ENCODE data around the gene NUBP2. TPM values are rescaled to one million over a fixed set of nuclear protein-coding genes. Genes with fewer than 3 reads are reported as not detected.

The NUBP2 gene
- polyA plus RNA-seq, 2 of the 4 experiments (the other 2 are of a cell fraction) = 24.7 to 65.3 TPM

GRCh38 chr16:1812732-1813163 is 30.0 kb downstream of the NUBP2 start:
- DNase-seq (ENCODE audit: low read depth in 1 of 2, low spot score in 1 of 2) (peak; percentile 66 to 80), FAIRE-seq (no peak), ATAC-seq (peak; percentile 94 to 96)
- TF ChIP-seq, protein P1, sequence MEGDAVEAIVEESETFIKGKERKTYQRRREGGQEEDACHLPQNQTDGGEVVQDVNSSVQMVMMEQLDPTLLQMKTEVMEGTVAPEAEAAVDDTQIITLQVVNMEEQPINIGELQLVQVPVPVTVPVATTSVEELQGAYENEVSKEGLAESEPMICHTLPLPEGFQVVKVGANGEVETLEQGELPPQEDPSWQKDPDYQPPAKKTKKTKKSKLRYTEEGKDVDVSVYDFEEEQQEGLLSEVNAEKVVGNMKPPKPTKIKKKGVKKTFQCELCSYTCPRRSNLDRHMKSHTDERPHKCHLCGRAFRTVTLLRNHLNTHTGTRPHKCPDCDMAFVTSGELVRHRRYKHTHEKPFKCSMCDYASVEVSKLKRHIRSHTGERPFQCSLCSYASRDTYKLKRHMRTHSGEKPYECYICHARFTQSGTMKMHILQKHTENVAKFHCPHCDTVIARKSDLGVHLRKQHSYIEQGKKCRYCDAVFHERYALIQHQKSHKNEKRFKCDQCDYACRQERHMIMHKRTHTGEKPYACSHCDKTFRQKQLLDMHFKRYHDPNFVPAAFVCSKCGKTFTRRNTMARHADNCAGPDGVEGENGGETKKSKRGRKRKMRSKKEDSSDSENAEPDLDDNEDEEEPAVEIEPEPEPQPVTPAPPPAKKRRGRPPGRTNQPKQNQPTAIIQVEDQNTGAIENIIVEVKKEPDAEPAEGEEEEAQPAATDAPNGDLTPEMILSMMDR (IDR thresholded peaks at IDR 0.05) = peak; percentile 62
- TF ChIP-seq HOXB13 (CRISPR knock-in tag; IDR thresholded peaks at IDR 0.05; ENCODE audit: low read depth) (no peak), RAD21 (conservative IDR thresholded peaks at IDR 0.05 in 1 of 2, IDR thresholded peaks at IDR 0.05 in 1 of 2) (peak; percentile 65 to 80), SMC3 (IDR thresholded peaks at IDR 0.05) (peak; percentile 43), JUN (IDR thresholded peaks at IDR 0.05) (no peak)
- TF ChIP-seq, protein P2, sequence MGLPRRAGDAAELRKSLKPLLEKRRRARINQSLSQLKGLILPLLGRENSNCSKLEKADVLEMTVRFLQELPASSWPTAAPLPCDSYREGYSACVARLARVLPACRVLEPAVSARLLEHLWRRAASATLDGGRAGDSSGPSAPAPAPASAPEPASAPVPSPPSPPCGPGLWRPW (IDR thresholded peaks at IDR 0.05) = no peak
- TF ChIP-seq, protein P3, sequence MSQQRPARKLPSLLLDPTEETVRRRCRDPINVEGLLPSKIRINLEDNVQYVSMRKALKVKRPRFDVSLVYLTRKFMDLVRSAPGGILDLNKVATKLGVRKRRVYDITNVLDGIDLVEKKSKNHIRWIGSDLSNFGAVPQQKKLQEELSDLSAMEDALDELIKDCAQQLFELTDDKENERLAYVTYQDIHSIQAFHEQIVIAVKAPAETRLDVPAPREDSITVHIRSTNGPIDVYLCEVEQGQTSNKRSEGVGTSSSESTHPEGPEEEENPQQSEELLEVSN (IDR thresholded peaks at IDR 0.05; ENCODE audit: borderline replicate concordance, low read depth) = 0 out of 2 replicates have a peak, but pooled peaks have one; percentile 19
- TF ChIP-seq, protein P4, sequence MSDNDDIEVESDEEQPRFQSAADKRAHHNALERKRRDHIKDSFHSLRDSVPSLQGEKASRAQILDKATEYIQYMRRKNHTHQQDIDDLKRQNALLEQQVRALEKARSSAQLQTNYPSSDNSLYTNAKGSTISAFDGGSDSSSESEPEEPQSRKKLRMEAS (IDR thresholded peaks at IDR 0.05) = peak; percentile 82
- peak overlapping the region; percentile 41; the same call in 2 of the 3 replicates for H3K4me2 ChIP-seq
- H3K9me3 ChIP-seq = no peaks in the 10 kb centered on the region
- H3K4me3 ChIP-seq = no peak overlapping the region
- CTCF ChIA-PET = interaction anchor here (0.6 to 4.0 kb wide), 15 partner anchors 8 to 449 kb away, joined by 3 to 15 read pairs (median 4); partner anchors contain the start of genes HAGH, MAPK8IP3 and MRPS34
- H3K27ac ChIP-seq = peak overlapping the region in 1 of 2 experiments; percentile 30; a peak in 1 of 6 replicates
- WGBS (ENCODE audit: missing lambda C conversion rate) = 19% methylated on average over 17 of the region's 17 CpGs
- H3K4me1 ChIP-seq = peaks cover 10% of the 10 kb centered on the region; the same call in 1 of the 3 replicates
- POLR2A ChIA-PET = no interaction called here

DNA sequence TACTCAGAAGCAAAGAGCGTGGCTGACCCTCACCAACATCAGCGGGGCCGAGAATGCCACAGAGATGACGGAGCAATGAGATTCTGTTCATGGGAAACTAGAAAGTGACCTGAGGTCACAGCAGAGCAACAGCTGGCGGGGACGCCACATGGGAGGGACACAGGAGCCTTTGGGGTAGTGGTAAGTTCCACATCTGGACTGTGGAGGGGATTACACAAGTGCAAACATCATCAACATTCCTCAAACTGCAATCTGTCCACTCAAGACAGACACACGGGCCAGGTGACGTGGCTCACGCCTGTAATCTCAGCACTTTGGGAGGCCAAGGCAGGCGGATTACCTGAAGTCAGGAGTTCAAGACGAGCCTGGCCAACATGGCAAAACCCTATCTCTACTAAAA is 32.7 kb downstream of the NUBP2 start:
- Histone ChIP-seq H3K4me3 (no peak overlapping the region), H3K9me3 (no peaks in the 10 kb centered on the region), H3K4me2 (no peak overlapping the region), H3K27ac (no peak overlapping the region), H3K4me1 (peaks cover 10% of the 10 kb centered on the region; the same call in 1 of the 3 replicates)
- ATAC-seq (no peak), DNase-seq (ENCODE audit: low read depth in 1 of 2, low spot score in 1 of 2) (no peak), FAIRE-seq (no peak)
- WGBS (ENCODE audit: missing lambda C conversion rate) = 97% methylated on average over 11 of the region's 11 CpGs
- ChIA-PET CTCF (no interaction called here), POLR2A (no interaction called here)
- TF ChIP-seq HDAC2 (IDR thresholded peaks at IDR 0.05) (no peak), PHF8 (IDR thresholded peaks at IDR 0.05; ENCODE audit: borderline replicate concordance, low read depth) (no peak), CEBPB (IDR thresholded peaks at IDR 0.05) (no peak), FOXS1 (CRISPR knock-in tag; IDR thresholded peaks at IDR 0.05) (no peak), CHD4 (IDR thresholded peaks at IDR 0.05; ENCODE audit: borderline replicate concordance) (no peak), ZNF302 (CRISPR knock-in tag; IDR thresholded peaks at IDR 0.05) (no peak)
- TF ChIP-seq, protein P2 (IDR thresholded peaks at IDR 0.05) = no peak

DNA sequence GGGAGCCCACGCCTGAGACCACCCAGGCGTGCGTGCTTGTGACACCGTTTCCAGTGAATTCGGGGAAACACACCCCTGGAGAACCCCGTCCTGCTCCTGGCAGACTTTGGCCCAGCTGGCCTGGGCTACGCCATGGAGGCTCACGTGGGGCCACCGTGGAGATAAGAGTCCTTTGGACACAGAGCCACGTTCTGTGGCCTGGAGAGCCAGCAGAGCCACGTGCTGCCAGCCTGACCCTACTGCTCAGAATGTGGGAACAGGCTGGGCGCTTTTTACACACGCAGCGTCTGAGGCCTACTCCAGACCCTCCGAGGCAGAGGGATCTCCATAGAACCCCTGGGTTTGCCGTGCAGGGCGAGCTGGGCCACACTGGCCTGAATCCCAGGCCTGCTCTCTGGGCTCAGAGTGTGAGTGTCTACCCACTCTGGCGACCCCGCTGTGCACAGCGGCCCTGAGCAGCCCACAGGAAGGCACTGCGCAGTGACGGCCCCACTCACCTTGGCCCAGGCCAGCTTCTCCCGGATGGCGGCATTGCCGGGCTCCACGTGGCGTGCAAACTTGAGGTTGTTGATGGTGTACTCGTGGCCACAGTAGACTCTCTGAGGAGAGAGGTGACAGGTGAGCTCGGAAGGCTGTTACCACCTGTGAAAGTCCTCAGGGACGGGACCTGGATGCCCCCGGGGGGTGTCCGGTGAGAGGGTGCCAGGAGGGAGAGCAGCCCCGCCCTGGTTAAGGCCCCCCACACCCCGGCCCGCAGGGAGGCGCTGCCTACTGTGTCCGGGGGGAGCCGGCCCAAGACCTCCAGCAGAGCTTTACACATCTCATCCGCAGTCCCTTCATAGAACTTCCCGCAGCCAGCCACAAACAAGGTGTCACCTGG is 33.9 kb downstream of the NUBP2 start:
- H3K4me2 ChIP-seq = no peak overlapping the region
- ChIA-PET POLR2A (interaction anchor here (0.6 to 1.7 kb wide), 2 partner anchors 112 to 148 kb away, joined by 3 to 4 read pairs; partner anchors contain the start of gene RPS2), CTCF (no interaction called here)
- TF ChIP-seq CBX2 (IDR thresholded peaks at IDR 0.05; ENCODE audit: borderline replicate concordance, low read depth) (no peak), BCL3 (IDR thresholded peaks at IDR 0.05) (no peak), EHMT2 (IDR thresholded peaks at IDR 0.05; ENCODE audit: low read depth) (no peak), MYC (IDR thresholded peaks at IDR 0.05; ENCODE audit: borderline replicate concordance, low read length) (no peak), SMC3 (IDR thresholded peaks at IDR 0.05) (no peak), RNF2 (IDR thresholded peaks at IDR 0.05; ENCODE audit: borderline replicate concordance, low read depth) (no peak), RFX5 (IDR thresholded peaks at IDR 0.05) (no peak), CEBPB (IDR thresholded peaks at IDR 0.05) (no peak)
- TF ChIP-seq, protein P3 (IDR thresholded peaks at IDR 0.05; ENCODE audit: borderline replicate concordance, low read depth) = no peak
- no peaks in the 10 kb centered on the region for H3K9me3 ChIP-seq
- WGBS (ENCODE audit: missing lambda C conversion rate) = 91% methylated on average over 27 of the region's 40 CpGs
- no peak for ATAC-seq
- no peak for FAIRE-seq
- H3K4me3 ChIP-seq = no peak overlapping the region
- peaks cover 10% of the 10 kb centered on the region; the same call in 1 of the 3 replicates for H3K4me1 ChIP-seq
- DNase-seq (ENCODE audit: low read depth in 1 of 2, low spot score in 1 of 2) = no peak
- H3K27ac ChIP-seq = no peak overlapping the region

Data from A549 (cell line).